HG03575 (cell line): Measurements from ENCODE around the gene MVB12B.

Experiments used
- ATAC-seq: cut with Tn5 transposase; IDR thresholded peaks from one replicate; pipeline ENCODE4 v1.9.1; 2021; ENCODE audit not compliant: unreplicated experiment, insufficient number of reproducible peaks, low FRiP score; ENCODE audit errors: extremely low read depth

MVB12B gene

GRCh38 chr9:126454795-126455194 lies 128.2 kb downstream of the MVB12B start:
- ATAC-seq, result no peak

- ATAC-seq, result no peak
Observed at GRCh38 chr9:126456441-126457174, 130.0 kb downstream of the MVB12B start.

- ATAC-seq, result no peak
Observed at GRCh38 chr9:126457175-126457547, 130.5 kb downstream of the MVB12B start.

- no peak for ATAC-seq
Observed at GRCh38 chr9:126457890-126458289, 131.3 kb downstream of the MVB12B start.

- ATAC-seq, result no peak
Observed at GRCh38 chr9:126459126-126459525, 132.5 kb downstream of the MVB12B start.

GRCh38 chr9:126459546-126459945 lies 132.9 kb downstream of the MVB12B start:
- no peak for ATAC-seq

GRCh38 chr9:126459965-126460843 lies 133.6 kb downstream of the MVB12B start:
- ATAC-seq, result no peak

GRCh38 chr9:126461029-126461428 lies 134.4 kb downstream of the MVB12B start:
- no peak for ATAC-seq

- ATAC-seq, result no peak
Observed at GRCh38 chr9:126461608-126462007, 135.0 kb downstream of the MVB12B start.

GRCh38 chr9:126462617-126463016 lies 136.0 kb downstream of the MVB12B start:
- no peak for ATAC-seq

- no peak for ATAC-seq
Observed at GRCh38 chr9:126463426-126463825, 136.8 kb downstream of the MVB12B start.

- ATAC-seq, result no peak
Observed at GRCh38 chr9:126464694-126465441, 138.2 kb downstream of the MVB12B start.

GRCh38 chr9:126465977-126466376 lies 139.3 kb downstream of the MVB12B start:
- ATAC-seq, result no peak

GRCh38 chr9:126468141-126468825 lies 141.7 kb downstream of the MVB12B start:
- no peak for ATAC-seq

GRCh38 chr9:126470241-126470993 lies 143.8 kb downstream of the MVB12B start:
- no peak for ATAC-seq

GRCh38 chr9:126471084-126471624 lies 144.5 kb downstream of the MVB12B start:
- ATAC-seq, result no peak

GRCh38 chr9:126472198-126472947 lies 145.7 kb downstream of the MVB12B start:
- ATAC-seq, result no peak

- ATAC-seq, result no peak
Observed at GRCh38 chr9:126472948-126473298, 146.3 kb downstream of the MVB12B start.
